Measurements from ENCODE around the gene ZNFX1.
"Not testable (repeated sequence)": the region's sequence is repeated elsewhere in the genome, so short reads cannot be mapped to it uniquely, and the experiment has no call there.

The ZNFX1 gene

GRCh38 chr20:49248301-49248700 is 29.6 kb downstream of the ZNFX1 start:
- no peak for DNase-seq (ENCODE audit: low spot score)

- no peak for DNase-seq (ENCODE audit: low spot score)
These were observed 30.1 kb downstream of the ZNFX1 start for GRCh38 chr20:49247792-49248191.

- no peak for DNase-seq (ENCODE audit: low spot score)
These were observed 30.6 kb downstream of the ZNFX1 start for GRCh38 chr20:49247169-49247723.

GRCh38 chr20:49245921-49246740 is 31.7 kb downstream of the ZNFX1 start:
- DNase-seq (ENCODE audit: low spot score), result peak; percentile 70

GRCh38 chr20:49237531-49237930 is 40.3 kb downstream of the ZNFX1 start:
- DNase-seq (ENCODE audit: low spot score), result no peak

GRCh38 chr20:49236301-49236700 is 41.6 kb downstream of the ZNFX1 start:
- no peak for DNase-seq (ENCODE audit: low spot score)

- DNase-seq (ENCODE audit: low spot score), result no peak
These were observed 43.0 kb downstream of the ZNFX1 start for GRCh38 chr20:49234831-49235230.

GRCh38 chr20:49233226-49233625 is 44.6 kb downstream of the ZNFX1 start:
- no peak for DNase-seq (ENCODE audit: low spot score)

- DNase-seq (ENCODE audit: low spot score), result no peak
These were observed 46.4 kb downstream of the ZNFX1 start for GRCh38 chr20:49231471-49231870.

- no peak for DNase-seq (ENCODE audit: low spot score)
These were observed 47.2 kb downstream of the ZNFX1 start for GRCh38 chr20:49230561-49231133.

GRCh38 chr20:49230021-49230420 is 47.8 kb downstream of the ZNFX1 start:
- DNase-seq (ENCODE audit: low spot score), result no peak

- no peak for DNase-seq (ENCODE audit: low spot score)
These were observed 48.5 kb downstream of the ZNFX1 start for GRCh38 chr20:49229381-49229780.

GRCh38 chr20:49228676-49229075 is 49.2 kb downstream of the ZNFX1 start:
- no peak for DNase-seq (ENCODE audit: low spot score)

GRCh38 chr20:49225896-49226295 is 52.0 kb downstream of the ZNFX1 start:
- DNase-seq (ENCODE audit: low spot score), result no peak

GRCh38 chr20:49219924-49220831 is 57.7 kb downstream of the ZNFX1 start:
- no peak for DNase-seq (ENCODE audit: low spot score)

- peak; percentile 97 for DNase-seq (ENCODE audit: low spot score)
These were observed 58.5 kb downstream of the ZNFX1 start, which contains the start of gene DDX27 for GRCh38 chr20:49219091-49219923. Gene DDX27 (plus strand): TSS chr20:49219416. CDS start chr20:49219449, 33 bp downstream.

GRCh38 chr20:49218739-49219090 is 59.1 kb downstream of the ZNFX1 start:
- DNase-seq (ENCODE audit: low spot score), result not testable (repeated sequence)

GRCh38 chr20:49216991-49217578 is 60.8 kb downstream of the ZNFX1 start:
- DNase-seq (ENCODE audit: low spot score), result peak; percentile 76

- DNase-seq (ENCODE audit: low spot score), result no peak
These were observed 62.6 kb downstream of the ZNFX1 start for GRCh38 chr20:49215232-49215631.

GRCh38 chr20:49214571-49214970 is 63.3 kb downstream of the ZNFX1 start:
- DNase-seq (ENCODE audit: low spot score), result no peak

GRCh38 chr20:49210757-49211110 is 67.1 kb downstream of the ZNFX1 start:
- no peak for DNase-seq (ENCODE audit: low spot score)
